B cell (primary cell): Measurements from ENCODE around the gene ITPK1. TPM values are rescaled to one million over a fixed set of nuclear protein-coding genes. Genes with fewer than 3 reads are reported as not detected.

Source experiments
- ATAC-seq: fragments of 200-7000 bp; cut with Tn5 transposase; one replicate; pipeline ENCODE4 v1.10.0; 2021; ENCODE audit warnings: low read depth, mild to moderate bottlenecking, moderate number of reproducible peaks, moderate library complexity
- CTCF ChIA-PET: fragments of 350-600 bp; sonication (Branson Sonifier 250); formaldehyde crosslinking; loops from one replicate; lab custom pipeline; 2021; ENCODE audit warnings: antibody characterized with exemption, inconsistent platforms; lab: Charles Lee
- POLR2A ChIA-PET: fragments of 350-600 bp; sonication (Branson Sonifier 250); formaldehyde crosslinking; loops from one replicate; lab custom pipeline; 2021; ENCODE audit warnings: antibody characterized with exemption; lab: Charles Lee
- DNase-seq: peaks from one replicate; pipeline ENCODE4 v3.0.0; 2013
- H2AFZ ChIP-seq: 2 replicates; pipeline ENCODE4 v1.6.1; 2012; ENCODE audit warnings: mild to moderate bottlenecking, low read depth, low read length; ENCODE audit not compliant: insufficient read depth, poor library complexity, severe bottlenecking
- H3K27ac ChIP-seq, 2 donors: 1 replicate in 1 of 2; 2 replicates in 1 of 2; pipeline ENCODE4 v1.5.1; 2012 to 2013; ENCODE audit warnings: low read length in 2 of 2, mild to moderate bottlenecking in 2 of 2, moderate library complexity in 1 of 2
- H3K27me3 ChIP-seq, 4 experiments: fragments of 200-600 bp in 1 of 4; sonication (generic) in 1 of 4; replicated peaks in 1 of 4; 1 replicate in 2 of 4; 2 replicates in 2 of 4; pipeline versions ENCODE4 v1.6.1 to v1.7.0; 2013 to 2016; ENCODE audit warnings: low read length in 3 of 4, mild to moderate bottlenecking in 2 of 4, mixed read lengths in 1 of 4, moderate library complexity in 1 of 4; ENCODE audit not compliant: insufficient read depth in 4 of 4, control insufficient read depth in 3 of 4; ENCODE audit errors: control extremely low read depth in 1 of 4
- H3K36me3 ChIP-seq, 2 experiments: replicated peaks in 1 of 2; 1 replicate in 1 of 2; 2 replicates in 1 of 2; pipeline versions ENCODE4 v1.6.1 to v1.7.1; 2013; ENCODE audit warnings: low read length in 1 of 2; ENCODE audit not compliant: insufficient read depth in 2 of 2, control insufficient read depth in 1 of 2; ENCODE audit errors: control extremely low read depth in 1 of 2, extremely low read depth in 1 of 2
- H3K4me1 ChIP-seq, 2 donors: fragments of 200-600 bp in 1 of 2; sonication (generic) in 1 of 2; 1 replicate in 1 of 2; 2 replicates in 1 of 2; pipeline versions ENCODE4 v1.5.1 to v1.6.1; 2013 to 2017; ENCODE audit warnings: low read length in 2 of 2; ENCODE audit not compliant: control insufficient read depth in 2 of 2, insufficient read depth in 2 of 2
- H3K4me2 ChIP-seq: replicated peaks from 2 replicates; pipeline ENCODE3; 2012; ENCODE audit warnings: mild to moderate bottlenecking, low read depth, low read length; ENCODE audit not compliant: poor library complexity, severe bottlenecking
- H3K4me3 ChIP-seq, 5 experiments: fragments of 200-600 bp in 1 of 5; sonication (generic) in 1 of 5; 1 replicate in 3 of 5; 2 replicates in 2 of 5; pipeline versions ENCODE4 v1.5.1 to v1.7.0; 2011 to 2016; ENCODE audit warnings: low read length in 4 of 5, mild to moderate bottlenecking in 4 of 5, low read depth in 2 of 5, control low read depth in 1 of 5, moderate library complexity in 1 of 5; ENCODE audit not compliant: insufficient read depth in 1 of 5; ENCODE audit errors: control extremely low read depth in 1 of 5, extremely low read depth in 1 of 5
- H3K79me2 ChIP-seq: fragments of 200-600 bp; sonication (generic); one replicate; pipeline ENCODE4 v1.6.0; 2016; ENCODE audit warnings: low read length; ENCODE audit not compliant: control insufficient read depth, insufficient read depth
- H3K9ac ChIP-seq: fragments of 200-600 bp; sonication (generic); 2 replicates; pipeline ENCODE4 v1.6.1; 2017; ENCODE audit warnings: mild to moderate bottlenecking, low read length, moderate library complexity
- H3K9me3 ChIP-seq, 3 donors: one replicate each; pipeline versions ENCODE4 v1.6.1 to v1.7.1; 2013; ENCODE audit warnings: low read length in 2 of 3; ENCODE audit not compliant: control insufficient read depth in 2 of 3, insufficient read depth in 1 of 3; ENCODE audit errors: control extremely low read depth in 1 of 3
- H4K20me1 ChIP-seq: 2 replicates; pipeline ENCODE4 v1.6.0; 2012; ENCODE audit warnings: mild to moderate bottlenecking, low read length; ENCODE audit not compliant: insufficient read depth, control insufficient read depth, poor library complexity, severe bottlenecking
- H3K27ac Mint-ChIP-seq: one replicate; pipeline ENCODE4 v1.8.0; 2021; ENCODE audit warnings: mixed read lengths
- H3K27me3 Mint-ChIP-seq: one replicate; pipeline ENCODE4 v1.8.0; 2021; ENCODE audit warnings: mixed read lengths
- H3K4me1 Mint-ChIP-seq: one replicate; pipeline ENCODE4 v1.8.0; 2021; ENCODE audit warnings: mixed read lengths
- H3K4me3 Mint-ChIP-seq: one replicate; pipeline ENCODE4 v1.8.0; 2021; ENCODE audit warnings: mixed read lengths
- H3K9me3 Mint-ChIP-seq: one replicate; pipeline ENCODE4 v1.8.0; 2022; ENCODE audit warnings: mixed read lengths; ENCODE audit not compliant: insufficient read depth
- EZH2 ChIP-seq: IDR thresholded peaks from 2 replicates; pipeline ENCODE4 v1.6.1; 2012; ENCODE audit warnings: borderline replicate concordance, low read depth, mild to moderate bottlenecking, moderate library complexity, low read length; ENCODE audit not compliant: insufficient read depth, poor library complexity, severe bottlenecking
- WGBS: methylation state at CpG from one replicate; pipeline ENCODE4 v1.1.5; 2013; ENCODE audit warnings: missing lambda C conversion rate; ENCODE audit not compliant: insufficient coverage; 5-methylcytosine and 5-hydroxymethylcytosine counted together
- intact Hi-C: fragments of 100-400 bp; cut with micrococcal nuclease; formaldehyde crosslinking; loops from one replicate; pipeline ENCODE4 v1.10.0; 2022
- polyA plus RNA-seq: library from polyadenylated mRNA; depleted of rRNA; stranded (reverse); fragments of >200 nt; gene quantifications from 2 replicates; pipeline ENCODE4 v1.2.3, GENCODE V29; 2012
- total RNA-seq, 2 donors: library from RNA; stranded (reverse); fragments of 120-200 nt in 1 of 2; gene quantifications; 1 replicate in 1 of 2; 2 replicates in 1 of 2; pipeline versions ENCODE4 v1.2.3 to v1.2.4, GENCODE V29; 2013 to 2022
- TF ChIP-seq, protein P1 (sequence below): fragments of 200-600 bp; IDR thresholded peaks from one replicate; pipeline ENCODE4 v1.8.0; 2022; ENCODE audit warnings: antibody characterized with exemption, mild to moderate bottlenecking

The ITPK1 gene
- total and polyA plus RNA-seq, 2 donors (not counting 1 experiment from before 2014, with no cell fraction given) = 46.0 to 46.9 TPM

DNA sequence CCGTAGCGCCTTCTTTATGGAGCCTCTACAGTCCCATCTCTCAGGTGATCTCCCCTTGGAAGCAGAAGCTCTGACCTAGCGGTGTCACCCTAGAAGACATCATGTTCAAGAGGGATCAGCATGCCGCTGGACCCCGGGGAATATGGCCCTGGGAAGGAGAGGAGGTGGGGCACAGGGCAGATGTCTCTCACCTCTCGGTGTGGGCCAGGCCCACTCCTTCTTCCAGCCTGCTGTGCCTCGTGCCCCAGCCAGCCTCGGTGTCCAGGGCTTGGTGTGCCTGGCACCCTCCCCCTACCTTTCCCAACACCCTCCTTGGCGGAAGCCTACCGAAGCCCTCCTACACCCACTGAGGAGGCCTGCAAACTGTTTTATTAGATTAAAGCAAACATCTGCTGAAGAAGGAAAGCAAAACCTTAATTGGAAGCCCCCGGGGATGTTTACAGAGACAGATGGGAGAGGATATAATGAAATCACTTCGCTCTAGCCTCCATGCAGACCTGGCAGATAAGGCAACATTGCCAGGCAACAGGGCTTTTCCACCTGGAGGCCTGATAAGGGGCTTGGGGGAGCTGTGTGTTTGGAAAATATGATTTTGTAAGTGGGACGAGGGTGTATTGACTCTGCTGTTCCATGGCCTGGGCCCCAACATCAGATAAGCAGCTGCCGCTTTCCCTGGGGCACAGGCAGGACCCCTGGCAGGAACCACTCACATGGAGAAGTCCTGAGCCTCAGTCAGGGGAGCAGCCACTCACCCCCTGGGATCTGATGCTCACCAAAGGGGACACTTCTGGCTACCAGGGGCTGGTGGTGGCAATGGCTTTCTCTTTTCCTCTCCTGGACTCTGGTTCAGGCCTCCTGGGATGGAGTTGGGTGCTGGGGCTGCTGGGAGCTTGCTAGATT is 198.4 kb downstream of the ITPK1 start:
- peaks cover 34% of the 10 kb centered on the region for H3K27me3 Mint-ChIP-seq
- no peak for DNase-seq
- no peak overlapping the region for H2AFZ ChIP-seq
- no peak overlapping the region for H3K9ac ChIP-seq
- POLR2A ChIA-PET = no interaction called here
- intact Hi-C loops = no loop called here
- ATAC-seq = no peak
- H3K79me2 ChIP-seq = no peaks in the 10 kb centered on the region
- H4K20me1 ChIP-seq = no peaks in the 10 kb centered on the region
- H3K4me3 ChIP-seq = no peak overlapping the region
- no peak overlapping the region for H3K4me3 Mint-ChIP-seq
- no peaks in the 10 kb centered on the region for H3K4me1 ChIP-seq
- H3K9me3 ChIP-seq = peaks cover 0 to 19% (median 0%) of the 10 kb centered on the region in 3 donors
- H3K9me3 Mint-ChIP-seq = no peaks in the 10 kb centered on the region
- H3K27ac ChIP-seq = no peak overlapping the region
- CTCF ChIA-PET = no interaction called here
- H3K4me2 ChIP-seq = no peak overlapping the region
- peaks cover under 1% of the 10 kb centered on the region for H3K4me1 Mint-ChIP-seq
- no peak for TF ChIP-seq EZH2
- TF ChIP-seq, protein P1, sequence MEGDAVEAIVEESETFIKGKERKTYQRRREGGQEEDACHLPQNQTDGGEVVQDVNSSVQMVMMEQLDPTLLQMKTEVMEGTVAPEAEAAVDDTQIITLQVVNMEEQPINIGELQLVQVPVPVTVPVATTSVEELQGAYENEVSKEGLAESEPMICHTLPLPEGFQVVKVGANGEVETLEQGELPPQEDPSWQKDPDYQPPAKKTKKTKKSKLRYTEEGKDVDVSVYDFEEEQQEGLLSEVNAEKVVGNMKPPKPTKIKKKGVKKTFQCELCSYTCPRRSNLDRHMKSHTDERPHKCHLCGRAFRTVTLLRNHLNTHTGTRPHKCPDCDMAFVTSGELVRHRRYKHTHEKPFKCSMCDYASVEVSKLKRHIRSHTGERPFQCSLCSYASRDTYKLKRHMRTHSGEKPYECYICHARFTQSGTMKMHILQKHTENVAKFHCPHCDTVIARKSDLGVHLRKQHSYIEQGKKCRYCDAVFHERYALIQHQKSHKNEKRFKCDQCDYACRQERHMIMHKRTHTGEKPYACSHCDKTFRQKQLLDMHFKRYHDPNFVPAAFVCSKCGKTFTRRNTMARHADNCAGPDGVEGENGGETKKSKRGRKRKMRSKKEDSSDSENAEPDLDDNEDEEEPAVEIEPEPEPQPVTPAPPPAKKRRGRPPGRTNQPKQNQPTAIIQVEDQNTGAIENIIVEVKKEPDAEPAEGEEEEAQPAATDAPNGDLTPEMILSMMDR = no peak
- no peak overlapping the region for H3K27ac Mint-ChIP-seq
- peaks cover 0 to 15% (median 0%) of the 10 kb centered on the region in 4 experiments for H3K27me3 ChIP-seq
- WGBS = 79% methylated on average over 12 of the region's 14 CpGs
- H3K36me3 ChIP-seq = no peaks in the 10 kb centered on the region

DNA sequence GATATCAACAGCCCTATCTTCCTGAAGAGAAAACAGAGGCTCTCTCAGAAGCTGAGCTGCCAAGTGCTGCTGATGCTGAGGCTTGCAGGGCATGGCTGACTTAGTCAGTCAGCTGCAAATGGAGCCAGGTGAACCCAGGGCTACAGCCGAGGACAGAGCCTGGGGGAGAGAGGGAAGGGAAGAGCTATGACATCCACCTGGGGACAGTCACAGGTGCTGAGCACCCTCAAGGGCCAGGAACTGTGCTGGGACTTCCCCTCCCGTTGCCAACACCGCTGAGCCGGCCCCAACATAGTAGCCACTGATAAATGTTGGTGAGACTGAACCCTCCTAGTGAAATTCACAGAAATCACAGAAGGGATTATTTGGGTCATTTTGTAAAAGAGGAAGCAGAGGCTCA is 199.5 kb downstream of the ITPK1 start:
- ChIA-PET CTCF (no interaction called here), POLR2A (no interaction called here)
- H3K36me3 ChIP-seq = no peaks in the 10 kb centered on the region
- ATAC-seq (no peak), DNase-seq (no peak)
- no peak overlapping the region for H3K9ac ChIP-seq
- intact Hi-C loops = no loop called here
- H3K4me2 ChIP-seq = no peak overlapping the region
- no peak overlapping the region for H2AFZ ChIP-seq
- no peaks in the 10 kb centered on the region for H4K20me1 ChIP-seq
- Mint-ChIP-seq H3K27me3 (peaks cover 26% of the 10 kb centered on the region), H3K27ac (no peak overlapping the region), H3K4me1 (no peaks in the 10 kb centered on the region), H3K4me3 (no peak overlapping the region), H3K9me3 (no peaks in the 10 kb centered on the region)
- no peaks in the 10 kb centered on the region for H3K4me1 ChIP-seq
- H3K9me3 ChIP-seq = peaks cover 0 to 14% (median 0%) of the 10 kb centered on the region in 3 donors
- no peak overlapping the region for H3K4me3 ChIP-seq
- no peak overlapping the region for H3K27ac ChIP-seq
- peaks cover 0 to 9% (median 0%) of the 10 kb centered on the region in 4 experiments for H3K27me3 ChIP-seq
- no peak for TF ChIP-seq EZH2
- TF ChIP-seq, protein P1 = no peak
- 50% methylated on average over 1 of the region's 4 CpGs for WGBS
- no peaks in the 10 kb centered on the region for H3K79me2 ChIP-seq
